Measurements from ENCODE around the gene RELA.

GRCh38 chr11:65698205-65698604 is 35.5 kb upstream of the RELA start:
- TF ChIP-seq CHD2 (IDR thresholded peaks at IDR 0.05; ENCODE audit: low read length, partially characterized antibody), result no peak
- TF ChIP-seq CTCF (IDR thresholded peaks at IDR 0.05), result no peak
- TF ChIP-seq USF2 (IDR thresholded peaks at IDR 0.05), result no peak
- TF ChIP-seq POLR2A (IDR thresholded peaks at IDR 0.05; ENCODE audit: low read length), result no peak
- TF ChIP-seq JUNB (IDR thresholded peaks at IDR 0.05), result no peak
- TF ChIP-seq BCL3 (IDR thresholded peaks at IDR 0.05), result no peak
- no peak for TF ChIP-seq MYC (IDR thresholded peaks at IDR 0.05; ENCODE audit: borderline replicate concordance, low read length)
- no peak for TF ChIP-seq ZFP36 (IDR thresholded peaks at IDR 0.05; ENCODE audit: borderline replicate concordance, partially characterized antibody)
- no peak for TF ChIP-seq KDM5A (IDR thresholded peaks at IDR 0.05)
- TF ChIP-seq MAFK (IDR thresholded peaks at IDR 0.05; ENCODE audit: partially characterized antibody), result no peak
- no peak for TF ChIP-seq KDM1A (IDR thresholded peaks at IDR 0.05; ENCODE audit: low read depth)
- TF ChIP-seq NR3C1 (IDR thresholded peaks at IDR 0.05), result no peak
- TF ChIP-seq EP300 (IDR thresholded peaks at IDR 0.05), result no peak
- no peak for TF ChIP-seq FOSL2 (IDR thresholded peaks at IDR 0.05)
- TF ChIP-seq FOSL2 (CRISPR knock-in tag; IDR thresholded peaks at IDR 0.05), result no peak
